Activated CD8-positive, alpha-beta memory T cell treated with anti-CD3 and anti-CD28 coated beads, Interleukin-2, amount 50 U/mL, for 24 hours (primary cell): ENCODE measurements around the gene ENPP4.
A peak's percentile ranks its signal among the peaks of the same experiment; 100 is the strongest.
"Not testable (repeated sequence)": the region's sequence is repeated elsewhere in the genome, so short reads cannot be mapped to it uniquely, and the experiment has no call there.

Experiments
- DNase-seq: peaks from one replicate; pipeline ENCODE4 v3.0.0-alpha.2; 2020; ENCODE audit errors: extremely low read depth

The ENPP4 gene

GRCh38 chr6:46129629-46130511 lies at the start of gene ENPP4:
ENPP4 (plus strand) TSS chr6:46129989; CDS start chr6:46139584, 9,595 bp downstream.
- DNase-seq, result peak; percentile 80

GRCh38 chr6:46080111-46080510 lies 49.7 kb upstream of the ENPP4 start:
- DNase-seq, result no peak

GRCh38 chr6:46085688-46086087 lies 44.1 kb upstream of the ENPP4 start:
- not testable (repeated sequence) for DNase-seq

GRCh38 chr6:46090115-46091079 lies 39.4 kb upstream of the ENPP4 start:
- peak; percentile 4 for DNase-seq

- DNase-seq, result no peak
Observed at GRCh38 chr6:46091080-46091478, 38.7 kb upstream of the ENPP4 start.

- DNase-seq, result no peak
Observed at GRCh38 chr6:46095251-46095650, 34.5 kb upstream of the ENPP4 start.

GRCh38 chr6:46097366-46097765 lies 32.4 kb upstream of the ENPP4 start:
- DNase-seq, result no peak

GRCh38 chr6:46098678-46099077 lies 31.1 kb upstream of the ENPP4 start:
- DNase-seq, result no peak

GRCh38 chr6:46099952-46100351 lies 29.8 kb upstream of the ENPP4 start:
- no peak for DNase-seq

GRCh38 chr6:46102123-46102522 lies 27.7 kb upstream of the ENPP4 start:
- DNase-seq, result no peak

- DNase-seq, result no peak
Observed at GRCh38 chr6:46103441-46104115, 26.2 kb upstream of the ENPP4 start.

- DNase-seq, result no peak
Observed at GRCh38 chr6:46104209-46104608, 25.6 kb upstream of the ENPP4 start.

GRCh38 chr6:46105568-46105967 lies 24.2 kb upstream of the ENPP4 start:
- no peak for DNase-seq

- no peak for DNase-seq
Observed at GRCh38 chr6:46113370-46113769, 16.4 kb upstream of the ENPP4 start.

GRCh38 chr6:46115634-46116033 lies 14.2 kb upstream of the ENPP4 start:
- no peak for DNase-seq

- DNase-seq, result no peak
Observed at GRCh38 chr6:46116289-46116688, 13.5 kb upstream of the ENPP4 start.

GRCh38 chr6:46118157-46118556 lies 11.6 kb upstream of the ENPP4 start:
- DNase-seq, result no peak

- DNase-seq, result no peak
Observed at GRCh38 chr6:46118836-46119235, 11.0 kb upstream of the ENPP4 start.

- not testable (repeated sequence) for DNase-seq
Observed at GRCh38 chr6:46119679-46120078, 10.1 kb upstream of the ENPP4 start.

GRCh38 chr6:46128476-46128875 lies 1.3 kb upstream of the ENPP4 start:
- no peak for DNase-seq

GRCh38 chr6:46129291-46129628 lies 529 bp upstream of the ENPP4 start:
- DNase-seq, result no peak

- no peak for DNase-seq
Observed at GRCh38 chr6:46130666-46131065, 877 bp downstream of the ENPP4 start.
